GM18909 (cell line): ENCODE data around the gene CFAP45.

Experiments
- ATAC-seq: cut with Tn5 transposase; IDR thresholded peaks from one replicate; pipeline ENCODE4 v1.9.1; 2021; ENCODE audit warnings: mild to moderate bottlenecking; ENCODE audit not compliant: unreplicated experiment, poor library complexity

The CFAP45 gene

DNA sequence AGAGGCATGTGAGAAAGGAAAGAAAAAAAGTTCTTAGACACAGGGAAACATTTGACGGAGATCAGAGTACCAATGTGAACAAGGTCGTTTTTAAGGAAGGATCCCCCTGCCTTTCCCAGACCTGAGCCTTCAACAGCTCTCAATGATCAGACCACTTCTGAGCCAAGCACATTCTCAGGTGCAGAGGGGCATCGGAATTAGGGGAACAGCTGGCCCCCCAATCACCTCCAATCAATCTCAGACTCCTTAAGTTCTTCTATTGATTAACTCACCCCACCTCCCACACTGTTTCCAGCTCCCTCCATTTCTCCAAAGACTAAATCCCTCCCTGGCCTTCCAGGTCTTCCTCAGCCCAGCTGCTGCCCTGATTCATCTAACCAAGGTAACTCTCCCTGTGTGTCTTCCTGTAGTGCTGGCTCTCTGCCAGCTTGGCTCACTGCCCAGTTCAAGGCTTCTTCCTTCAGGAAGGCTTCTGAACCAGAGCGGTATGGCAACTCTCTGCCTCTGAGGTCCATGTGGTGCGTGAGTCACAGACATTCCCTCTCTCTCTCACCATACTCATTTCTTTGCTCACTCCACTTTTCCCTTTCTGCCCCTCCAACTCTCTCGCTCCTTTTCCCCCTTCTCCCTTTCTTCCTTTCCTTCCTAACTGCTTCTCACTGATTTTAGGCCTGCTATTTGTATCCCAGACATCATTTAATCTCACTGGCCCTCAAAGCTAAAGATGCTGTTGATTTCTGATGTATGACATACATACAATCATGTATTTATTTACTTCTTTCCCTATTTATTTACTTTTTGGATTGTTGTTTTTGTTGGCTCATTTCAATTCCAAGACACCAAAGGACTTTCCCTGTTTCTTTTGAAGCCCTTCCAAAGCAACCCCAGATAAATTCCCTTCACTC, 18.1 kb downstream of the CFAP45 start:
- no peak for ATAC-seq

DNA sequence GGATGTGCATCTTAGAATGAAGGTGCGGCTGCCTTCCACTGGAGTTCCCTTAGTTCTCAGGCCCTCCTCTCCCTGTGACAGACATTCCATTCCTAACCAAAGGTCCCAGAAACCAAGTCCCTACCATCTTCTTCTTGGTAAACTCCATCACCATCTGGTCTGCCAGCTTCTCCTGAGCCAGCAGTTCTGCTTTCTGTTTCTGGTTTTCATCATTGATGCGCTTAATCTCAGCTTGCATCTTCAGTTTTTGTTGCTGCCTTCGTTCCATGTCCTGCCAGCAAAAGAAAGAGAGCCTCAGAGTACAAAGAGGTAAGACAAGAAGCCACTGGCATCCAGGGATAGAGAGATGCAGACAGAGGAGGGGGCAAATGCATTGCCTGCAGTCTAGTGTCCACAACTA, 19.5 kb downstream of the CFAP45 start:
- ATAC-seq, result no peak

- ATAC-seq, result no peak
Measured at GRCh38 chr1:159879977-159880376, 20.0 kb downstream of the CFAP45 start.

GRCh38 chr1:159879136-159879535, 20.8 kb downstream of the CFAP45 start:
- ATAC-seq, result no peak

DNA sequence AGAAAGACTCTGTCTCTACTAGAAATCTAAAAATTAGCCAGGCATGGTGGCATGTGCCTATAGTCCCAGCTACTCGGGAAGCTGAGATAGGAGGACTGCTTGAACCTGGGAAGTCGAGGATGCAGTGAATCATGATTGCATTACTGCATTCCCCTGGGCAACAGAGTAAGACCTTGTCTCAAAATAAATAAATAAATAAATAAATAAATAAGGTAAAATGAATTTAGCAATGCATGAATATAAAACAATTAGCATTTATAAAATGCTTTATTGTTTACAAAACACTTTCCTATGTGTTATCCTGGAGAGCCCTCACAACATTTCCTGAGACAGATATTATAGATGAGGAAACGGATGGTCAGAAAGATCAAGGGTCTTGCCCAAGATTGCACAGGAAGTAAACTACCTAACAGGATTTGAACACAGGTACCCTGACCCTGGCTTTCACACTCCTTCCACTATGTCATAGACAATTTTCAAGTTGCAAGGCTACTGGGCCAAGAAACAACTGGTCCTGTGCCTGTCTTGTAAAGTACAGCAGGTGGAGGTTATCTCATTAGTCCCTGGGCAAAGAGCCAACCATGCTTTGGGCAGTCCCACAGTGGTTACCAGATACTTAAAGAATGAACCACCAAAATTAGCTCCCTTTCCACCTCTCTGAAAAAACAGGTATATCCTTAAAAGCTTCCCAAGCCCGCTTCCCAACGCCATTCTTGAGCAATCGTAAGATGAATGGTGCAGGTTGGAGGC, 22.1 kb downstream of the CFAP45 start:
- no peak for ATAC-seq

- no peak for ATAC-seq
Measured at GRCh38 chr1:159873530-159874143, 26.3 kb downstream of the CFAP45 start.

GRCh38 chr1:159872891-159873290, 27.1 kb downstream of the CFAP45 start:
- no peak for ATAC-seq

- no peak for ATAC-seq
Measured at GRCh38 chr1:159870704-159871103, 29.3 kb downstream of the CFAP45 start.

DNA sequence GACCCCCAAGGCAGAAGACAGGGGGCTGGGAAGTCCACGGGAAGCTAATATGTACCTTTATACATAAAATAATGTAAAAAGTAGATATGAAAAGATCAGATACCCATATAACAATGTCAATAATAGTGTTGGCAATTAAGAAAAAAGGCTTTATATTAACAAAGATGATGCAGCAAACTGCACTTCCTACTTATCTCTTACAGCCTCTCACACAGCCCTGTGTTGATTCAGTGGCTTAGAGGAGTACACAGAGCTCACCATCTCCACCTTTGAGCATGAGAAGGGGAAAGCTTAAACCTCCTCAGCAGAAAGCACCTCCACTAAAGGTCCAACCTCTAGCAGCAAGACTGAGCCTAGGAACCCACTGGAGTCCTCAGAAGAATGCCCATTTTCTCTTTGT, 30.4 kb downstream of the CFAP45 start:
- no peak for ATAC-seq

DNA sequence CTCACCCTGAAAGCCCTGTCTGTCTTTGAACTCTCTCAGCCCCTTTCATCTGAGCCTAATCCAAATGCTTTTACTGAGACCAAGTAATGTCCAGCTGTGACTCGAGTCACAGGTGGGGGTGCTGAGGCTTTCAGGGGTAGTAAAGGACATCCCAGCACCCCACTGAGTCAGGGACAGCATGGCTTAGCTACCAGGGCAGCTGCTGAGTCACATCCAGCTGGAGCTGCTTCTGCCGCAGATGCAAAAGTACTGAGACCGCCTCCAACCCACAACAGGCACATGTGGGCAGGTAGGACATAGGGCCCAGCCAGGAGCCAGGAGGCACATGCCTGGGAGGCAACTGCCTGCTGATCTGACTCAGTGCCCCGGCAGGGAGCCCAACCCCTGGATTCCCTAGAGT, 30.8 kb downstream of the CFAP45 start:
- ATAC-seq, result no peak

DNA sequence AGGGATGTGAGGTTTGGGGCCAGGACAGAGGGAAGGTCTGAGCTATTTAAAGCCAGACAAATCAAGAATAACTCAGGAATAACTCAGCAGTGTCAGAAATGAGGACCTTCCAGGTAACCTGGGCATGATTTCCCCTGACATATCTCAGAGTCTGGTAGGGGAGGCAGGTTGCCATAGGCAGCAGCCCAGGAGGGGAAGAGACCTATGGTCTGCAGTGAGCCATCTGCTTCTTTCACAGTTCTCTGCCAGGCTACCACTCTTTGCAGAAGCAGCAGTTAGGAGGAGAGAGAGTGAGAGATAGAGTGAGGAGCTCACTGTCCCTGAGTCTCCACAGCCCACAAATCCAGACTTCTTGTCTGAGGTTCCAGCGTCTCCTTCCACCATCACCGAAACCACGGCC, 31.2 kb downstream of the CFAP45 start:
- no peak for ATAC-seq

DNA sequence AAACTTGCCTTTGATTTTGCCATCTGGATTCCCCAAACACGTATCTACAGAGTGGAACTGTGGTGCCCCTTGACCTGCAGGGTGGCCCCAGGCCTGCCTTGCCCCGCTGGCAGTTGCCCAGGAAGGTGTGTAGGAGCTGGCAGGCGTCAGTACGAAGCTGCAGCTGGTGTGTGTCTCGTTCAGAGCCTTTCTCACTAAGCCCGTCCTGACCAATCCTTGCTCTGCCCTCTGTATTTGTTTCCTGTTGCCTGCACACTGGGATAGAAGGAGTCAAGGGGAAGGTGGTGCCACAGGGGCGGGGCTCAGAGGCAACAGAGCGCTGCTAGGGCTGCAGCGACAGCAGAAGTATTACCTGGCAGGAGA, 32.3 kb downstream of the CFAP45 start:
- no peak for ATAC-seq

GRCh38 chr1:159866905-159867663, 32.9 kb downstream of the CFAP45 start:
- ATAC-seq, result no peak

DNA sequence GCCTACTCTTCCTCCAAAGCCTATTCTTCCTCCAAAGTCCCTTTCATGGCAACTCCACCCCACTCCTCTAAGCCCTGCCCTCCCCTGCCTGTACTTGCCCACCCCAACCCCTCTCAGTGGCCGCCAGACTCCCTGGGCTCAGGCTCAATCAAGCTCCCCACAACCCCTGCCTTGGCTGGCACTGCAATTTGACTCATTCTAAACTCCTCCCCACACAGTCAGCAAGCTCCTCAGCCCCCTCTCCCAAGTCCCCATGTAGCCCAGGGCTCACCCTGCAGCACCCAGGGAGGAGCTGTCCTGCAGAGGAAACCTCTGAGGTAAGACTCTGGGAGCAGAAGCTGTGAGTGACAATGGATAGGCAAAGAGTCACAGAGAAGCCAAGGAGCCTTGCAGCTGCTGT, 33.9 kb downstream of the CFAP45 start:
- ATAC-seq, result no peak

DNA sequence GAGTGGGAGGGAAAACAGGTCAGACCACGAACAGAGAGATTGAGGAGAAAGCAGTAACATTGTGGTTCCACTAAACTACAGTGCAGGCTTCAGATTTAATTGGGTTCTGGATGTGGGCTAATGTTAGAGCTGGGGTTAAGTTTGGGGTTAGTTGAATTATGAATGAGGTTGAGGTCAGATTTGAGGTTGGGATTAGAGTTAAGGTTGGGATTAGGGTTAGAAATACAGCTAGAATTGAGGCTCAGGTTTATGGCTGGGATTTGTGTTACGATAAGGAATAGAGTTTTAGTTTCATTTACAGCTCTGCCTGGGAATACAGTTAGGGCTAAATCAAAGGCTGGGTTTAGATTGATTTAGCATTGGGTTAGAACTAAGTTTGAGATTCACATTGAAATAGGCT, 35.7 kb downstream of the CFAP45 start:
- no peak for ATAC-seq

DNA sequence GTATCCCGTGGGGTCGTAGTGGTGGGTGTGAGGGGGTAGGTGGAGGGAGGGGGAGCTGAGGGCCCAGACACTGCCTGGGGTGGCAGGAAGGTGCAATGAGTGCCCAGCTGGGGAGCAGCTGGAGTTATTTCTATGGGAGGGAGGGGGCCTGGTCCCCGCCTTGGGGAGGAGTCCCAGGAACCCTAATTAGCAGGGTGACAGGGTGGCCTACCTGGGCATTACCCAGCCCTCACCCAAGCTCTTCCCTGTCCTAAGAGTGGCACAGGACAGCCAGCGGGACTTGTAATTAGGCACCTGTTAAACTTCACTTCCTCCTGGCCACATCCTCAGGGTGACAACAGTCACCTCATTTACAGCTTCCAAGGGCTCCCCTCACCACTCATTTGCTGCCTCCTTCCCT, 37.4 kb downstream of the CFAP45 start, which contains the start of gene VSIG8:
Gene VSIG8, minus strand, starts transcription at position 101 of the 400 bp plus-strand sequence. CDS start 136 bp downstream, outside the sequence.
- no peak for ATAC-seq

DNA sequence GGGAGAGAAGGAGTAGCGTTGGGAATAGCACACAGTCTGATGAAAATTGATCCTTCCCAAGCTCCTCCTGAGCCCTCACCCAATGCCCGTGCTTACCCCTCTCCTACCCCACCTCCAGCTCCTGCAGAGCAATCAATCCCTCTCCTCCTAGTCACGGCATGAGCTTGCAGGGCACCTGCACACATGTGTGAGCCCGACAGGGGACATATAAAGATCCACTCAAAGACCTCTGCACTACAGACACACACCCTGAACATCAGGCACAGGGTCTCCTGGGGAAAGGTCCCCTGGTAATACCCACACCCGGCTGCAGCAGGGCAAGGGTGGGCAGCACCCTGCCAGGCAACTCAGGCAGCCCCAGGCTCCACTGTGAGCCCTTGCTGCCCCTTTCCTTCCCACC, 37.9 kb downstream of the CFAP45 start:
- no peak for ATAC-seq

- ATAC-seq, result no peak
Measured at GRCh38 chr1:159861218-159861617, 38.7 kb downstream of the CFAP45 start.

- no peak for ATAC-seq
Measured at GRCh38 chr1:159860456-159860855, 39.5 kb downstream of the CFAP45 start.

GRCh38 chr1:159859767-159860322, 40.1 kb downstream of the CFAP45 start:
- no peak for ATAC-seq
